ENCODE measurements around the gene RAET1E. TPM values are rescaled to one million over a fixed set of nuclear protein-coding genes. Genes with fewer than 3 reads are reported as not detected.
A peak's percentile ranks its signal among the peaks of the same experiment; 100 is the strongest.

Gene RAET1E
- total and polyA plus RNA-seq, 9 of the 15 experiments (the other 6 are each of a cell fraction or from before 2014, with no cell fraction given): not detected

- TF ChIP-seq NFXL1 (CRISPR knock-in tag; IDR thresholded peaks at IDR 0.05) (no peak), RBM25 (IDR thresholded peaks at IDR 0.05; ENCODE audit: low read depth, low read length, severe bottlenecking) (peak; percentile 70), ZNF766 (CRISPR knock-in tag; conservative IDR thresholded peaks at IDR 0.05) (no peak), ZNF212 (CRISPR knock-in tag; IDR thresholded peaks at IDR 0.05) (no peak), MLLT1 (IDR thresholded peaks at IDR 0.05) (no peak), BCOR (IDR thresholded peaks at IDR 0.05) (0 out of 2 replicates have a peak, but pooled peaks have one; percentile 56), ZBTB1 (CRISPR knock-in tag; IDR thresholded peaks at IDR 0.05; ENCODE audit: borderline replicate concordance, low read depth) (no peak), ZNF146 (CRISPR knock-in tag; IDR thresholded peaks at IDR 0.05; ENCODE audit: unreplicated experiment) (peak; percentile 94), AFF1 (IDR thresholded peaks at IDR 0.05; ENCODE audit: low read depth in 1 of 2, partially characterized antibody in 2 of 2) (no peak), HDAC3 (IDR thresholded peaks at IDR 0.05; ENCODE audit: borderline replicate concordance, partially characterized antibody) (no peak), NFRKB (IDR thresholded peaks at IDR 0.05; ENCODE audit: low read depth) (no peak), ZNF197 (CRISPR knock-in tag; IDR thresholded peaks at IDR 0.05; ENCODE audit: low read depth) (no peak), ETV5 (CRISPR knock-in tag; IDR thresholded peaks at IDR 0.05; ENCODE audit: low read depth) (no peak), KLF16 (IDR thresholded peaks at IDR 0.05) (no peak)
Measured at GRCh38 chr6:149871182-149871581, 26.7 kb downstream of the RAET1E start (continued).

Data from K562 (cell line).